K562 (cell line): ENCODE data around the gene ACSS1. TPM values are rescaled to one million over a fixed set of nuclear protein-coding genes. Genes with fewer than 3 reads are reported as not detected.

ENCODE experiments used
- ATAC-seq: fragments of 200-7000 bp; cut with Tn5 transposase; 3 replicates; pipeline ENCODE4 v1.9.1; 2020; ENCODE audit warnings: moderate library complexity
- BruUV-seq: library from RNA; stranded (reverse); fragments of 400-500 nt; replicated peaks from 2 replicates; lab custom pipeline; 2021; lab: Mats Ljungman, UMichigan
- CTCF ChIA-PET: fragments of 300-600 bp; formaldehyde crosslinking; extraction: SDS; loops from one replicate; lab custom pipeline; 2021; ENCODE audit warnings: low intra/inter-chr PET ratio; lab: Yijun Ruan, JAX
- POLR2A ChIA-PET: fragments of 300-600, 350-650 bp; sonication (Branson Sonifier 250); formaldehyde crosslinking; extraction: SDS; loops from one replicate; lab custom pipeline; 2021; ENCODE audit warnings: antibody characterized with exemption, inconsistent platforms; lab: Yijun Ruan, JAX
- DNase-seq, 4 experiments: peaks; one replicate each; pipeline versions ENCODE4 v3.0.0 to v3.0.0-alpha.2; 2011 to 2018; ENCODE audit warnings: low spot score in 3 of 4, mixed read lengths in 3 of 4; ENCODE audit errors: extremely low read depth in 1 of 4
- FAIRE-seq: peaks from 2 replicates; lab custom pipeline; 2011; peaks lifted over from hg19 to GRCh38; lab: Jason Lieb, UNC
- H2AFZ ChIP-seq: 2 replicates; pipeline ENCODE4 v1.6.0; 2011; ENCODE audit warnings: low read depth, low read length, control low read depth, inconsistent platforms
- H3K27ac ChIP-seq: fragments of 200-600 bp; 3 replicates; pipeline ENCODE4 v1.8.0; 2011; ENCODE audit warnings: low read depth, mild to moderate bottlenecking, control low read depth, inconsistent platforms, low read length, moderate library complexity, mixed read lengths; ENCODE audit errors: extremely low read depth
- H3K27me3 ChIP-seq, 2 experiments: fragments of 300-600 bp in 1 of 2; 2 replicates in 1 of 2; 3 replicates in 1 of 2; pipeline versions ENCODE4 v1.6.0 to v1.8.0; 2011; ENCODE audit warnings: inconsistent platforms in 2 of 2, low read length in 2 of 2, mild to moderate bottlenecking in 1 of 2, mixed read lengths in 1 of 2, moderate library complexity in 1 of 2; ENCODE audit not compliant: control insufficient read depth in 2 of 2, insufficient read depth in 2 of 2
- H3K36me3 ChIP-seq: fragments of 300-600 bp; 3 replicates; pipeline ENCODE4 v1.8.0; 2011; ENCODE audit warnings: mild to moderate bottlenecking, low read length, inconsistent platforms; ENCODE audit not compliant: control insufficient read depth, insufficient read depth
- H3K4me1 ChIP-seq, 2 experiments: fragments of 200-600 bp in 1 of 2; replicated peaks in 1 of 2; 2 replicates in 1 of 2; 3 replicates in 1 of 2; pipeline versions ENCODE4 v1.5.1 to v1.8.0; 2011; ENCODE audit warnings: inconsistent platforms in 2 of 2, low read length in 2 of 2, mild to moderate bottlenecking in 1 of 2, mixed read lengths in 1 of 2, moderate library complexity in 1 of 2; ENCODE audit not compliant: control insufficient read depth in 2 of 2, insufficient read depth in 2 of 2
- H3K4me2 ChIP-seq: 2 replicates; pipeline ENCODE4 v1.6.1; 2011; ENCODE audit warnings: low read length, control low read depth, inconsistent platforms, mixed read lengths; ENCODE audit not compliant: insufficient read depth
- H3K4me3 ChIP-seq: fragments of 200-600 bp; sonication (generic), shearing (Covaris generic); 2 replicates; pipeline ENCODE4 v1.5.1; 2016; ENCODE audit warnings: control low read depth, inconsistent platforms
- H3K79me2 ChIP-seq: fragments of 200-600 bp; 3 replicates; pipeline ENCODE4 v1.8.0; 2011; ENCODE audit warnings: low read length, inconsistent platforms; ENCODE audit not compliant: control insufficient read depth, insufficient read depth
- H3K9ac ChIP-seq, 2 experiments: 2 replicates each; pipeline versions ENCODE4 v1.6.0 to v1.6.1; 2011; ENCODE audit warnings: low read depth in 2 of 2, low read length in 2 of 2, control low read depth in 1 of 2, inconsistent platforms in 1 of 2, mild to moderate bottlenecking in 1 of 2, mixed read lengths in 1 of 2; ENCODE audit not compliant: insufficient read depth in 1 of 2
- H3K9me1 ChIP-seq: one replicate; pipeline ENCODE4 v1.6.0; 2011; ENCODE audit warnings: inconsistent platforms, mild to moderate bottlenecking, low read length, moderate library complexity; ENCODE audit not compliant: control insufficient read depth, insufficient read depth
- H3K9me3 ChIP-seq: replicated peaks from 2 replicates; pipeline ENCODE4 v1.5.1; 2011; ENCODE audit warnings: low read depth, low read length, inconsistent platforms; ENCODE audit not compliant: control insufficient read depth, insufficient read depth
- H4K20me1 ChIP-seq: replicated peaks from 2 replicates; pipeline ENCODE4 v1.6.1; 2011; ENCODE audit warnings: low read length, inconsistent platforms, mixed read lengths; ENCODE audit not compliant: control insufficient read depth, insufficient read depth
- EWSR1 ChIP-seq: fragments of 450-650 bp; IDR thresholded peaks from 2 replicates; pipeline ENCODE4 v1.6.1; 2018; ENCODE audit warnings: borderline replicate concordance, mild to moderate bottlenecking, low read depth, moderate library complexity; ENCODE audit not compliant: partially characterized antibody
- GABPB1 ChIP-seq: sonication (generic); formaldehyde crosslinking; IDR thresholded peaks from 2 replicates; pipeline ENCODE4 v1.8.0; 2022; ENCODE audit warnings: mild to moderate bottlenecking, missing genetic modification reagents
- PRMT5 ChIP-seq: sonication (generic); formaldehyde crosslinking; IDR thresholded peaks from 2 replicates; pipeline ENCODE4 v1.5.0; 2020; ENCODE audit warnings: missing genetic modification reagents
- ZNF707 ChIP-seq: fragments of 250-450 bp; sonication (Bioruptor Pico); conservative IDR thresholded peaks from 2 replicates; pipeline ENCODE4 v1.8.0; 2022; ENCODE audit warnings: inconsistent platforms, mild to moderate bottlenecking, moderate library complexity
- WGBS: fragments of 100-300 bp; shearing (Covaris generic); methylation state at CpG from one replicate; pipeline ENCODE4 v1.1.6; 2016; ENCODE audit warnings: low coverage, mixed read lengths; ENCODE audit not compliant: insufficient coverage; ENCODE audit errors: missing lambda C conversion rate; 5-methylcytosine and 5-hydroxymethylcytosine counted together
- in situ Hi-C: fragments of 300-500 bp; cut with MboI; formaldehyde crosslinking; loops from 4 replicates; pipeline ENCODE4 v1.15.0; 2018; ENCODE audit warnings: inconsistent platforms, mixed read lengths
- intact Hi-C: fragments of 100-400 bp; cut with micrococcal nuclease; formaldehyde crosslinking; loops from 2 replicates; pipeline ENCODE4 v1.14.2; 2022
- polyA plus RNA-seq, 8 experiments: library from polyadenylated mRNA; depleted of rRNA in 4 of 8; stranded (reverse) in 5 of 8; unstranded in 3 of 8; fragments of >200 nt; fragmentation: Nextera tagmentation in 2 of 8; fragmentation: Illumina TruSeq in 1 of 8; extraction: Ambion mirVana in 2 of 8; extraction: Trizol in 1 of 8; gene quantifications; 2 replicates each; pipeline versions ENCODE4 v1.2.1 to v1.2.3, GENCODE V29; 2011 to 2014; ENCODE audit warnings: inconsistent platforms in 1 of 8, missing spikeins in 1 of 8
- total RNA-seq, 7 experiments: library from RNA; depleted of rRNA in 6 of 7; stranded (reverse); fragments of >200 nt in 6 of 7; fragmentation: Illumina TruSeq in 2 of 7; extraction: Trizol in 2 of 7; gene quantifications; 2 replicates each; pipeline versions ENCODE4 v1.2.1 to v1.2.3, GENCODE V29; 2011 to 2021; ENCODE audit warnings: low replicate concordance in 1 of 7

ACSS1 gene
- total and polyA plus RNA-seq, 9 of the 15 experiments (the other 6 are each of a cell fraction or from before 2014, with no cell fraction given) = 0.07 to 2.1 (median 0.27) TPM; not detected in 3

GRCh38 chr20:25081730-25082497 lies 24.0 kb upstream of the ACSS1 start, which contains the start of gene VSX1:
TSS of gene VSX1 (minus strand) at chr20:25082141. CDS start at chr20:25082096, 45 bp downstream.
- no peaks in the 10 kb centered on the region for H3K9me3 ChIP-seq
- no peak within 1 kb of the TSS for H3K27ac ChIP-seq
- in situ Hi-C loops (no loop called here), intact Hi-C loops (no loop called here)
- H3K79me2 ChIP-seq = no peaks in the 10 kb centered on the region
- no peak within 1 kb of the TSS for H3K9ac ChIP-seq
- H2AFZ ChIP-seq = no peak within 1 kb of the TSS
- no peak within 1 kb of the TSS for H3K4me3 ChIP-seq
- H3K27me3 ChIP-seq = peaks cover 2 to 42% of the 10 kb centered on the region in 2 experiments; a peak in 3 of 5 replicates
- ATAC-seq = no peak
- no peaks in the 10 kb centered on the region; the same call in 1 of the 2 replicates for H4K20me1 ChIP-seq
- BruUV-seq = no TSS peak
- no peaks in the 10 kb centered on the region for H3K9me1 ChIP-seq
- POLR2A ChIA-PET = no interaction called here
- no peak within 1 kb of the TSS for H3K4me2 ChIP-seq
- H3K36me3 ChIP-seq = no peaks in the 10 kb centered on the region
- no peaks in the 10 kb centered on the region; a peak in 1 of 5 replicates for H3K4me1 ChIP-seq
- FAIRE-seq = no peak
- TF ChIP-seq ZNF707 (CRISPR knock-in tag) = no peak
- TF ChIP-seq EWSR1 = no peak
- no peak for TF ChIP-seq GABPB1 (CRISPR knock-in tag)
- no peak for TF ChIP-seq PRMT5
- DNase-seq = no peak
- CTCF ChIA-PET = no interaction called here
- 83% methylated on average over 1 of the region's 67 CpGs for WGBS
